T-helper 1 cell treated with Interleukin-12 subunit alpha and Interleukin-12 subunit beta and Interleukin-4 antibody, amounts not matched to agents 30 ng/mL and 1 ng/mL, for 36 hours (primary cell): ENCODE data around the gene GRIK4. TPM values are rescaled to one million over a fixed set of nuclear protein-coding genes. Genes with fewer than 3 reads are reported as not detected.
"Not testable (repeated sequence)": the region's sequence is repeated elsewhere in the genome, so short reads cannot be mapped to it uniquely, and the experiment has no call there.

ENCODE experiments used
- intact Hi-C: fragments of 100-400 bp; cut with micrococcal nuclease; formaldehyde crosslinking; loops from one replicate; pipeline ENCODE4 v1.15.1; 2024
- total RNA-seq: library from RNA; stranded (reverse); gene quantifications from 2 replicates; pipeline ENCODE4 v1.2.3, GENCODE V29; 2022

GRIK4 gene
- total RNA-seq, 1 donor from 2014 or later = not detected

DNA sequence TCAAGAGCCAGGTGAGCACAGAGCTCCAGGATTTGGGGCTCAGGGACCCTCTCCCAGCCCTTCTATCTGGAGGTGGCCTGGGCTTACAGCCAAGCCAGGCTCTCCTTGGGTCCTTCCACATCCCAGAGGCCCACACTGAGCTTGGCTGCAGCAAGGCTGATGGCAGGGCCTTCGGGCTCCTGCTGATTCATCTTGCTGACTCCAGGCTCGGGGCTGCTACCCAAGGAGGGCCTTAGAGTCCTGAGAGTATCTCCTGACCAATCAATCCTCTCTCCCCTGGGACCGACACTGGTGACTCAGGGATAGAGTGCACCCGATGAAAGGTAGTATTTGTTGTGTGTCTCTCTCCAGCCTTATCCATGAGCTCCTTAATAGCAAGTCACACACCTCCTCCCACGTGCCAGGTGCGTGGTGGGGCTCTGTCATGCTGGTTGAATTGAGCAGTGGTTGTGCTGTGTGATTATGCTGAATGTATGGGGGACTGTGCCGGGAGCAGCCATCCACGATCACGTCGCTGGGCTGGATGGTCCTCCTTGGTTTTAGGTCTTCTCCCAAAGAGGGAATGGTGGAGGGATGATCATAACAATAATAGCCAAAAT is 62.3 kb downstream of the GRIK4 start:
- intact Hi-C loops = no loop called here

DNA sequence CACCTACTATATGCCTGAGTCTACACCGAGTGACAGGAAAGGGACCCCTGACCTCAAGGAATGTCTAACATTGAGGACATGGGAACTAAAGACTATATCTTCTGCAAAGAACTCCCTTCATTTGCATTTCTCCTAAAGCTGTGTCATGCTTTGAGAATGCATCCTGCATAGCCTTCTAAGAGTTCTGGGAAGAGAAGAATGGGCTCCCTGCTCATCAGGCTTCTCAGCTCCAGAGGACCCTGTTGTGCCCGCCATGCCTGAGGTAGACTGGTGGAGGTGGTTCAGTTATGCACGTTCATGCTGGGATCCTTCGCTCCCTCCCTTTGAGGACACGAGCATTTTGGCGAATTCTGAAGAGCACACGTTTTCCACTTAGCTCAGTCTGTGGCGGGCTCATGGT is 63.3 kb downstream of the GRIK4 start:
- intact Hi-C loops = no loop called here

DNA sequence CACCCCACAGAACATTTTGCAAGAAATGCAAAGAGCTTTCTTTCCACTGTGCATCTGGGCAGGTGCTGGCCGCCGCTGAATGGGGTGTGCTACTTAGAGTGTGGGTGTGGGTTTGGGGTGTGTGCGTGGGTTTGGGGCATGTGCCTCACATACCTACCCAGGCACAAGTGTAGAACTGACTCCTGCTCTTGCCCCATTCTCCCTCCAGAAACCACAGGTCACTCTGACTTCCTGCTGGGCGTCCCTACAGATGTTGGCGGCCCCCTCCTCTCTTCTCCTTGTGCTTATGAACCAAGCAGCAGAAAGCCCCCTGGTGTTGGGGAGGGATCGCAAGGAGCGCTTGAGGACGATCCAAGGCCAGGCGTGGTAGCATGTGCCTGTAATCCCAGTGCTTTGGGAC is 63.9 kb downstream of the GRIK4 start:
- intact Hi-C loops = no loop called here

DNA sequence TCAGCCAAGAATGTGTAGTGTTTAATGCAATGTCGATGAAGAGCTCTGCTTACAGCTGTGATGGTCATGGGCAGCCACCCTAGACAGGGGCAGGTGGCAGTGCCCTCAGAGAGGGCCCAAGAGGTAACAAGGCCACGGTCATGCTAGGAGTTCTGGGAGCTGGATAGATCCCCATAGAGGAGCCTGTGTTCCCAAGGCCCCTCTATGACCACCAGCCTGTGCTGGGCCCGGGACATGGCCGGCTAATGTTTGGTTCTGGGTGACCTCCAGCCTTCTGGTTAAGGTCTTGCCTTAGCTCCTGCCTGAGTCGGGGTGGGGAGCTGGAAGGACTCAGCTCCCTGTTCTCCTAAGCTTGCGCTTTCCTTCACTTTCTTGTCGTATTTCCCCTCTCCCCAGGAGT is 65.1 kb downstream of the GRIK4 start:
- intact Hi-C loops = no loop called here

DNA sequence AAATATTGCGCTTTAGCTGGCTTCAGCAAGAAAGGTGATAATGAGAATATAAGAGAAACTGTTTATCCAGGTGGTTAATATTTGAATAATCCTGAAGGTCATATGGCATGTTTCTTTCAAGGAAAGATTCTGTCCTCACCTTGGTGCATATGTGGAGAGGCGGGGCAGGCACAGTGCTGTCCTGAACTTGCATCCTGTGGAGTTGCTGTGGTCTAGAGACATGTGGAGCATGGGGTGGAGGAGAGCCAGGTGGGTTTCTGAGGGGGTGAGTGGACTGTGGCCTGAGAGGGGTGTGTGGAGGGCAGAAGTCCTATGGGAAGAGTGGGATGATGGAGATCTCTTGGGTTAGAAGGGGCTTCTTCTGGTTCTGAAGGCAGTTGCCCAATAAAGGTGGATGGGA is 65.5 kb downstream of the GRIK4 start:
- intact Hi-C loops = no loop called here

DNA sequence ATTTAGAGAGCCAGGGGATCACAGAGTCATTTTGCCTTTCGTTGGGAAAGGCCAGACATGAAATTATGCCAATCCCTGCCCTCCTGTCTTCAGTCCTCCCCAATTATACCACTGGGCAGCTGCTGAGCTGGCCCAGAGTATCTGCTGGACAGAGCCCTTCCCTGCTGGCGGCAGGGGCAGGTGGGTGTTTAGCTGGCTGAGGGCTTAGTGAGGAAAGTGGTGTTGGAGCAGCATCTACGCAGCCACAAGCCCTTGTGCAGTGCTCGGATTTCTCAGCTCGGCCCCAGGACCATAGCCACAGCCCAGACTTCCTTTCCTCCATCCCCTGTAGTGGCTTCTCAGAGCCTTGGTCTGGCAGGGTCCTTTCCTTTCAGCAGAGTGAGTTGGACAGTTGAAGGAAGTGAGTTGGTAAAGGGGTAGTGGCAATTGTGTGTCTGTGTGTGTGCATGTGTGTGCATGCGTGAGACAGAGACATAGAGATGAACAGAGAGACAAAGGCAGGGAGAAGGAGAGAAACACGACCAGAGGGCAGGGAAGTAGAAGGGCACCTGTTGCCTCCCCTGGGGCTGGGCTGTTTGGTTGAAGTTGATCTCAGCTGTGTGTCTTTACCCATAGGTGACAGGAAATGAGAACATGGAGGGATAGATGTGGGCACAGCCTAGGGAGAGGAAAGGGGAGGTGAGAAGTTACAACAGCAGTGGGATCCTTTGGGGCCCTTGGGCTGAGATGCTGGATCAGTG is 66.2 kb downstream of the GRIK4 start:
- intact Hi-C loops = no loop called here

DNA sequence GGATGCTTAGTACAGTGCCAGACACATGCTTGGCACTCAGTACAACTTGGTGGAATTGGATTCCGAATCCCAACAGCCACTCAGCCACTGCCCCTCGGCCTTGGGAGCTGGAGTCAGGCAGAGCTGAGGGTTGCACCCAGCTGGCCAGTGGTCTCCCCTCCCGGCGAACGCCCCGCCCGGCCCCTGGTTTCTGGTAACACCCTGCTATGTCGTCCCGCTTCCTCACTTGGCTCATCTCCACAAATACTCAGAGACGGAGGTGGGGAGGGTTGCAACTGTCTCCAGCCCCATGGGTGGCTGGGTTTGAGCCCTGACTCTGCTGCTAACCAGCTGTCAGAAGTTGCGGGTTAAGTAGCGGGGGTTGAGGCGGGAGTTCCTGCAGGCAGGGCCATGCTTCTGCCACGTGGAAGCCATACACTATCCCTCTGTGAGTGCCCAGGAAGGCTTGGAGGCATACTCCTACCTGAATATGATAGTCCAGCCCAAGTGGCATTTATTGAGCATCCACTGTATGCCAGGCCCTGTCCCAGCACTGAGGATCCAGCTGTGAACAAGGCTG is 67.1 kb downstream of the GRIK4 start:
- intact Hi-C loops = no loop called here

DNA sequence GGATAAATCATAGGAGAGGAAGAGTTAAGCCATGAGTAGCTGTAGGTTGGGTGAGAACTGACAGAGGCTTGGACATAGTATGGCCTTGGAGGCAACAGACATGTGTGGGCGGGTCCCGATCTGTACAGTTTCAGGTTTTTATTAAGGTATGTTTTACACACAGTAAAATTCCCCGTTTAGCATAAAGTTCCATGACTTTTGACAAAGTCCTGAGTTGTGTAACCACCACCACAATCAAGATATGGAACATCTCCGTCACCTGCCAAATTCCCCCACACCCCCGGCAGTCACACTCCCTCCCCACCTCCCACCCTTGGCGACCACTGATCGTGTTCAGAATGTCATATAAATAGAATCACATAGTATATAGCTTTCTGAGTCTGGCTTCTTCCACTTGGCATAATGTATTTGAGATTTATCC is 68.1 kb downstream of the GRIK4 start:
- intact Hi-C loops = no loop called here

DNA sequence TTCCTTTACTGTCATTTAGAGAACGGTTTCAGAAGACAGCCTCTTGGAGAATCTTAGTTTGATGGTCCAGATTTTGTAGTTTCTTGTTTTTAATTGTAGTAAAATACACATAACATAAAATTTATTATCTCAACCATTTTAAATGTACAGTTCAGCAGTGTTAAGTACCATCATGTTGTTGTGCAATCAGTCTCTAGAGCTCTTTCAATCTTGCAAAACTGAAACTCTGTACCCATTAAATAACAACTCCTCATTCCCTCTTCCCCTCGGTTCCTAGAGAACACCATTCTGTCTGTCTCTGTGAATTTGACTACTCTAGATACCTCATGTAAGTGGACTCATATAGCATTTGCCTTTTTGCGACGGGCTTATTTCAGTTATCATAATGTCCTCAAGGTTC is 69.8 kb downstream of the GRIK4 start:
- intact Hi-C loops = no loop called here

DNA sequence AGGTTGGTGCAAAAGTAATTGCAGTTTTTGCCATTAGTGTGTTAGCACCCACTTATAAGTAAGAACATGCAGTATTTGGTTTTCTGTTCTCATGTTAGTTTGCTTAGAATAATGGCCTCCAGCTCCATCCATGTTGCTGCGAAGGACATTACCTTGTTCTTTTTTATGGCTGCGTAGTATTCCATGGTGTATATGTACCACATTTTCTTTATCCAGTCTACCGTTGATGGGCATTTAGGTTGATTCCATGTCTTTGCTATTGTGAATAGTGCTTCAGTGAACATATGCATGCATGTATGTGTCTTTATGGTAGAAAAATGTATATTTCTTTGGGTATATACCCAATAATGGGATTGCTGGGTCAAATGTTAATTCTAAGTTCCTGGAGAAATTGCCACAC is 71.0 kb downstream of the GRIK4 start:
- intact Hi-C loops = not testable (repeated sequence)

DNA sequence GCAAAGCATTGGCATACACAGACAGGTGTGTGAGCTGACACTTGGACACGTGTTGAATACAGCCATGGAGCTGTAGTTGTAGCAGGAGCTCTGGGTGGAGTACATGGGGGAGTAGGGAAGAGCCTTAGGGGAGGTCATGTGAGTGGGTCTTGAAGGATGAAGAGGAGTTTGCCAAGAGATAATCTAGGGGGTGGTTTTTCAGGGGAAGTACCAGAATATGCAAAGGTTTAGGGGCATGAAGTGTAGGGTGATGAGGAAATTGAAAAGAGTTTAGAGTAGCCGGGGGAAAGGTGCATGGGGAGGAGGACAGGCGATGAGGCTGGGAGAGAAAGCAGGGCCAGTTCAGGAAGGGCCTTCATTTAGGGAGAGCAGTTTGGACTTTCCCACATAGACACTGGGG is 74.5 kb downstream of the GRIK4 start:
- intact Hi-C loops = no loop called here

DNA sequence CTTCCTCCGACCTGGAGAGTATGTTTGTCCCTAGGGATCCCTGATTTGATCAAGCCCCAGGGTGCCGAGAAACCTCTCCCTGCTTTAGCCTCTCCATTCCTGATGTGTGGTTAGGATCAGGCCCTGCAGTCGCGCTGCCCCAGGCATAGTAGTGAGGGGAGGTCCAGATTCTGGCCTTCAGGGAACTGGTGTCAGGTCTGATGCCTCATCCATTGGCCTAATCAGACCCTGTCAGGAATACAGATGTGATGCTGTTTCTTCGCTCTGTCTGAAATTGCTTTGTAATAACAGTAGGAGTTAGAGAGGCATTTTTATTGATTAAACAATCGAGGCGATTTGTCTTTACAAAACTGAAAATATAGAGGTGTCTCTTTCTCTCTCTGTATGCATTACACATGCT is 75.2 kb downstream of the GRIK4 start:
- intact Hi-C loops = no loop called here

DNA sequence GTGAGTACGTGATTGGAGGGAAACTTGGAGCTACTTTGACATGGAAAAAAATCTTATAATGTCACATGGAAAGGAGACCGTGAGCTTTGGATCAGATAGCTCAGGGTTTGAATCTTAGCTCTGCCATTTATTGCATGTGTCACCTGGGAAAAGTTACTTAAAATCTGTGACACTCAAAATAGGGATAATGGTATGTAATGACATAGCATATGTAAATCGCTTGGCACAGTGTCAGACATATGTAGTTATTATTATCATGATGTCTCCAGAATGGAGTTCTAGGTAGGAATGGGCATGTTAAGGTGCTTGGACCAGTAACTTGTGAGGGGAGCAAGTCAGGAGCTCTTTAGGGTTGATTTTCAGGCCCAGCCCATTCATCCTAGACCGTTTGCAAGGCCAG is 75.8 kb downstream of the GRIK4 start:
- intact Hi-C loops = no loop called here

DNA sequence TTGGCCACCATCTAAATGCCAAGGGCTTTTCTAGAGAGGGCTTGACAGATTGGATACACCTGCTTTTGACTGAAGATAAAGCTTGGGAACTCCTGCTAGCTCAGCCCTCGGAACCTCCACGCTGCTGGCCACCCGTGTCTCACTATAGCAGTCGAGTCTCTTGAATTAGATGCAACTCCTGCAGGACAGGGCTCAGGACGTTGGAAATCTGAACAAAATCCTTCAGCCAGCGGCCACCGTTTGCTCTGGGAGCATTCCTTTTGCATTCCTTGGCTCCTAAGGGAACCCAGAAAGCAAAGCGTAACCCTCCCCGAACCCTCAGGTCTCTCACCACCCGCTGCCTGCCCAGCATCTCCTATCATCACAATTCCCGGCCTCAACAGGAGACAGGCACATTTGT is 77.8 kb downstream of the GRIK4 start:
- intact Hi-C loops = no loop called here

DNA sequence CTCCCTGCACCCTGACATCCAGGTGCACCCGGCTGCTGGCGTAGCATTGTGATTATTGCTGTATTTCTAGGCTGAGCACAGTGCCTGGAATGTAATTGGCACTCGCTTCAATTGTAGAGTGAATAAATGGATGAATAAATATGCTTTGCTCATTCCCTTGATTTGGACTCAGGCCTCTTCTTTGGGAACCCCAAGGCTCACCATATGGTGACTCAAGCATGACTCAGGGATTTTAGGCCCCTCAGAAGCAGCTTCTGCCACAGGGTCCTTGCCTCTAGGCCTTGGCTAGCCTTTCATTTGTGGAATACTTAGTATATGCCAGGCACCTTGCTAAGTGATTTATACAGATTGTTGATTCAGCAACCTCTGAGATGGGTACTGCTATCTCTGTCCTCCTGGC is 78.9 kb downstream of the GRIK4 start:
- intact Hi-C loops = no loop called here

DNA sequence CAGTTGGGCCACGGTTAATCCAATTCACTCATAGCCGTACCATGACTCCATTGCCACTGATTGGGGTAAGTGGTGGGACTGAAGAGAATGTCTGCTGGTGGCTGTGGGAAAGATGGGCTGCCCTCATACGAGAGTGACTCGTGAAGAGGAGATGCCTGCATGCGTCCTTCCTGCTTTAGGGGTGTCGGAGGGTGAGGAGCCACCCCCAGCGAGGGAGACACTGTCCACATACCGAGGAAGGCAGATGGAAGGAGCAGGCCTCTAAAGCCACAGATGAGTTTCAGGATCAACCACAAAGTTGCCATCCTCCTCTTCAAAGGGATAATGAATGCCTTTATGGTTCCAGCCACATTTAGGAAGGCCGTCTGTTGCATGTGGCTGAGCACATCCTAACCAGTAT is 83.2 kb downstream of the GRIK4 start:
- intact Hi-C loops = no loop called here

DNA sequence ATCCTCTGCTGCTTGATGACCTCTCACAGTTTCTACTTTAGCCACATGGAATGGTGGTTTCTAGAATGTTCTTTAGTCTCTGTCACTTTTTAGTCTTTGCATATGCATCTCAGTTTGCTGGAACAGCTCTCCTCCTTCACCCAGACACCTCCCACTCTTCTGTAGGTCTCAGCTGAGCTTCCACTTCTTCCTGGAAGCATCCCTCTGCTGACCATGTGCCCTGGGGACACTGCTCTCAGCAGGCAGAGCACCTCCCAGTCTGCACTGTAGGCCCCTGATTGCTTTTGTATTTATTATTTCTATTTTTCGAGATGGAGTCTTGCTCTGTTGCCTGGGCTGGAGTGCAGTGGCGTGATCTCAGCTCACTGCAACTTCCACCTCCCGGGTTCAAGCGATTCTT is 84.0 kb downstream of the GRIK4 start:
- intact Hi-C loops = no loop called here

DNA sequence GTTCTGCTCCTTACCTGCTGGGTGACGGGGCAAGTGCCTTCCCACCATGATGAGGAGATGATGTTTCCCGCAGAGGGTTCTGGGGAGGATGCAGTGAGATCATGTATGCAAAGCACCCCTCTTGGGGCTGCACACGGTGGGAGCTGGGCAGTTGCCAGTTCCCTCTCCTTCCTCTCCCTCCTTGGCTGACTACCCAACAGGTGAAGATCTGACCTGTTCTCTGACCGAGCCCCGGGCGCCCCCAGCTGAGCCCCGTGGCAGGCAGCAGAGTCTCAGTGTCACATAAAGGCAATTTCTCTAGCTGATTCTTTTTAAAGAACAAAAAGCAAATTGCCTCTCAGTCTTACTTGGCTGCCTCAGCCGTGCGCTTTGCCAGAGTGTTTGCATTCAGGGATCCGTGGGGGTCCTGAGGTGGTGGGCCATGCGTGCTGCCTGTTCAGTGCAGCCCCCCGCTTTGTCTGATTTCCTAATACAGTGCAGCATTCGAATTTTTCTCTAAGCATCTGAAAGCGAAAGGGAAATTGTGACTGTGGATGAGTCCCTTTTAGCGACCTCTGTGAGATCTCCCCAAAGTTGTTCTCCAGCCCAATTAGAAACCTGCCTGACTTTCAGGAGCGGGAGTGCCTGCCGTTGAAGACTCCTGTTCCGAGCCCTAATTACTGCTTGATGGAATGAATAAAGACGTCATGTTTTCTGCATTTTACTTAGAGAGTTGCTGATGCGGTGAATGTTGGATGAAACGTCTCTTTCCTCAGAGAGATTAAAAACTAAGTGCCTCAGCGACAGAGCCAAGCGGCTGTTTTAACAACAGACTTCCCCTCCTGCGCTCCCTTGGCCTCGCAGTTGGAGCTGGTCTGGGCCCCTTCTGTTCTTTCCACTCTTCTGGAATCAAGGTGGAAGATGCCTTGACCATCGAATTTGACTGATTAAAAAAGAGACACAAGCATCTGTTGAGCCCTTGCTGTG is 86.0 kb downstream of the GRIK4 start:
- intact Hi-C loops = no loop called here

DNA sequence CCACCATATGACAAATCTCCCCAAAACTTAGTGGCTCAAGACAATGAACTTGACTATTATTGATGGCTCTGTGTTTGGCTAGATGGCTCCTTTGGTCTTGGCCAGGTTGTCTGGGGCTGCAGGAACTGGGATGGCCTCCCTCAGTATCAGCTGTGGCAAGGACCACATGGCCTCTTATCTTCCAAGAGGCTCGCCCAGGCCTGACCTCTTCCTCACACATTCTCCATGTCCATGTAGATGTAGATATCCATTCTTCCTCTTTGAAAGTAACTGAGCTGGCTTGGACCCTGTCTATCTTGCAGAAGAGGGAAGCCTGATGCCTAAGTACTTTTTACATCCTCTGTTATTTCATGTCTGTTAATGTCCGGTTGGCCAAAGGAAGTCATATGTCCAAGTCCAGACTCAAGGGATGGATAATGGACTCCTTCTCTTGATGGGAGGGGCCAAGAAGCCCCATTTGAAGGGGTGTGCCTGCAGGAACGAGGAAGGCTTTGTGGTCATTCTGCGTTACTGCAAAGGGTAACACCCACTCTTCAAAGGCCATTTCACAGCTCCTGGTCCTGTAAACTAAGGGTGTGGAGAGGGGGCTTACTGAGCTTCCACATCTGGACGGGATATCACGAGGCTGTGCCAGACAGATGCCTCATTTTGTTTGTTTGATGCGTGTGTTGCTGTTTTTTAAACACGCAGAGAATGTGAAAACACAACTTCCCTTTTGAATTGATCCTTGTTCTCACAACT is 87.1 kb downstream of the GRIK4 start:
- intact Hi-C loops = no loop called here

DNA sequence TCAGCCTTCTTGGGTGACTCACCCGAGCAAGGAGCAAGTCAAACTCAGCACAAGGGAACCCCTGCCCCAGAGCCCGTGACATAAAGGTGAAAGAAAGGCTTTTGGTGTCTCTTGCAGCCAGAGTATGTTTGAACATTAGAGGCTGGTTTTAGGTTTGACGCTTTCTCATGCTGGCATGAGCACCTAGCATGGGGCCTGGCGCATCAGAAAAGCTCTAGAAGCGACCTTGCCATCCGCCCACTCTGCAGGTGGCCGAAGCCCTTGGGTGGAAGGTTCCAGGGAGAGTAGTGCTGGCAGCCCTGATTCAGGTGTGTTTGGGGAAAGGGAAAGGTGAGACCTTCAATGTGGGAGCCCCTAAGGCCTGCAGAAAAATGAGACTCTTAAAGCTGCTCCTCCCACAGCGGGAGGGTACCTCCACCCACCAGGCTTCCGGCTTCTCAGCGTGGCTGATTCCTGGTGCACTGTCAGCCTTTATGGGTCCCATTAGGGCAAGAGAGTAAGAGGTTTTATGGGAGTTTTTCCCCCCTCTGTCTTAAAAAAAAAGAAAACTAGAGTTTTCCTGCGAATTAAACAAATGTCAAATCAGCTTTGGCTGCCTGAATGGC is 88.4 kb downstream of the GRIK4 start:
- intact Hi-C loops = no loop called here

DNA sequence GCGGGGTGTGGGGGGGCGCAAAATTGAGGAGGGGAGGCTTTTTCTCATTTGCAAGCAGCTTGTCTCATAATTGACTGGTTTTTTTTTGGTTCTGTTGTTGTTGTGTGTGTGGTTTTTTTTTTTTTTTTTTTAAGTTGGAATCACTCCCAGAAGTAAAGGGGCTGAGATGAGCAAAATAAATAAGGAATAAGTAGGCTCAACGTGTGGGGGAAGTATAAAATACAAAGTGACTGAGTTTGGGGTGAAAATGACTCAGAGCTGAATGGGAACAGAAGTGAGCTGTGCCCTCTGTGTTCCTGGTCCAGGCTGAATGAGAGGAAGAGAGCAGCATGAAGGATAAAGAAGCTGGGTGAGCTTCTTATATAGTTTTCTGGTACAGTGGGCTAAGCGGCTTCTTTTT is 90.0 kb downstream of the GRIK4 start:
- intact Hi-C loops = no loop called here
